Sigmoid colon (tissue), 4 donors: ENCODE data around the gene FBLIM1.

Experiments used
- EP300 ChIP-seq, 4 donors: sonication (generic); formaldehyde crosslinking; IDR thresholded peaks; one replicate each; pipeline ENCODE4 v1.6.1; 2017; ENCODE audit warnings: antibody characterized with exemption in 4 of 4
- POLR2A ChIP-seq, 2 donors: fragments of 450-650 bp; IDR thresholded peaks; one replicate each; pipeline ENCODE4 v1.6.1; 2016; ENCODE audit warnings: antibody characterized with exemption in 2 of 2, mild to moderate bottlenecking in 2 of 2, moderate library complexity in 2 of 2
- POLR2AphosphoS5 ChIP-seq, 4 donors: sonication (generic); formaldehyde crosslinking; IDR thresholded peaks; one replicate each; pipeline ENCODE4 v1.6.1; 2017; ENCODE audit warnings: antibody characterized with exemption in 4 of 4
- TF ChIP-seq, protein P1 (sequence below), 4 experiments: fragments of 450-650 bp in 3 of 4; fragments of 200-600 bp in 1 of 4; IDR thresholded peaks; one replicate each; pipeline ENCODE4 v1.5.1; 2016 to 2019; ENCODE audit warnings: antibody characterized with exemption in 4 of 4, mild to moderate bottlenecking in 3 of 4, moderate library complexity in 2 of 4

DNA sequence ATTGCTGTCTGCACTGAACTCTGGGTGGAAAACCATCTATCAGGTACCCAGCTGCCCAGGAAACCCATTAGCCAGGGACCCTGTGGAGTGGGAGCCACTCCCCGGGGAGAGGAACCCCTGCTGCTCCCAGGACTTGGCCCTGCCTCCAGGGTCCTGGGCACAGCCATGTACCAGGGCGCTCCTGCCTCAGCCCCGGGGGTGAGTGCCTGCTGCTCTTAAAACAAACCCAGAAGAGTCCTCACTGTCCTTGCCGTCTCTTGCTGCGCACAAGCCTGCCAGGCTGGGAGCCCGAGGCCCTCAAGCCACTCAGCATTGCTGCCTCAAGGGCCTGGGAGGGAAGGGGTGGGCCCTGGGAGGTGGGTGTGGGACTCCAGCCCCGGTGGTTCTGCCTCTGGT is 25.9 kb upstream of the FBLIM1 start:
- TF ChIP-seq EP300 (IDR thresholded peaks at IDR 0.05) (no peak), POLR2AphosphoS5 (IDR thresholded peaks at IDR 0.05) (no peak), POLR2A (IDR thresholded peaks at IDR 0.05) (no peak)
- TF ChIP-seq, protein P1, sequence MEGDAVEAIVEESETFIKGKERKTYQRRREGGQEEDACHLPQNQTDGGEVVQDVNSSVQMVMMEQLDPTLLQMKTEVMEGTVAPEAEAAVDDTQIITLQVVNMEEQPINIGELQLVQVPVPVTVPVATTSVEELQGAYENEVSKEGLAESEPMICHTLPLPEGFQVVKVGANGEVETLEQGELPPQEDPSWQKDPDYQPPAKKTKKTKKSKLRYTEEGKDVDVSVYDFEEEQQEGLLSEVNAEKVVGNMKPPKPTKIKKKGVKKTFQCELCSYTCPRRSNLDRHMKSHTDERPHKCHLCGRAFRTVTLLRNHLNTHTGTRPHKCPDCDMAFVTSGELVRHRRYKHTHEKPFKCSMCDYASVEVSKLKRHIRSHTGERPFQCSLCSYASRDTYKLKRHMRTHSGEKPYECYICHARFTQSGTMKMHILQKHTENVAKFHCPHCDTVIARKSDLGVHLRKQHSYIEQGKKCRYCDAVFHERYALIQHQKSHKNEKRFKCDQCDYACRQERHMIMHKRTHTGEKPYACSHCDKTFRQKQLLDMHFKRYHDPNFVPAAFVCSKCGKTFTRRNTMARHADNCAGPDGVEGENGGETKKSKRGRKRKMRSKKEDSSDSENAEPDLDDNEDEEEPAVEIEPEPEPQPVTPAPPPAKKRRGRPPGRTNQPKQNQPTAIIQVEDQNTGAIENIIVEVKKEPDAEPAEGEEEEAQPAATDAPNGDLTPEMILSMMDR (IDR thresholded peaks at IDR 0.05) = no peak
